ENCODE results near the gene RASSF5. TPM values are rescaled to one million over a fixed set of nuclear protein-coding genes. Genes with fewer than 3 reads are reported as not detected.

RASSF5 gene
- total RNA-seq, 4 donors from 2014 or later: 0.77 to 5.3 (median 3.2) TPM

DNA sequence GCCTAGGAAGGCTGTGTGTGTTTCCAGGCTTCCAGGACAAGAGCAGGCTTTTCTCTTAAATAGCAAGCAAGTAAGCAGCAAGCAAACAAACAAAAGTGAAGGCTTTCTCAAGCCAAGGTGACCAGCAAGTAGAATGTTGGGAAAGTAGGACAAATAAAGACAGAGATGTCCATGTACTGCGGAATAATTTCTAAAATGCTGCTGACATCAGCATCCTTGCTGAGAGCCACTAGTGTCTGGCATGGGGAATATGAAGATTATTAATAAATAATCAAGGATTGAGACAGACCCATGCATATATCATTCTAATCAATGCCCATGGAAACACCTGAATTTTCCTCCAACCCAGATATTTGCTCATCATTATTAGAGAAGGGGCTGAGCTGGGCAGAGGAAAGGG is 121.6 kb downstream of the RASSF5 start:
- Histone ChIP-seq H3K36me3 (no peaks in the 10 kb centered on the region), H3K4me1 (no peaks in the 10 kb centered on the region)
- intact Hi-C loops (cut with DNase I; ENCODE audit: low total_unique reads): loop anchor here (10.0 kb wide), 1 partner anchor 96 kb away; no protein-coding TSS in a partner anchor

DNA sequence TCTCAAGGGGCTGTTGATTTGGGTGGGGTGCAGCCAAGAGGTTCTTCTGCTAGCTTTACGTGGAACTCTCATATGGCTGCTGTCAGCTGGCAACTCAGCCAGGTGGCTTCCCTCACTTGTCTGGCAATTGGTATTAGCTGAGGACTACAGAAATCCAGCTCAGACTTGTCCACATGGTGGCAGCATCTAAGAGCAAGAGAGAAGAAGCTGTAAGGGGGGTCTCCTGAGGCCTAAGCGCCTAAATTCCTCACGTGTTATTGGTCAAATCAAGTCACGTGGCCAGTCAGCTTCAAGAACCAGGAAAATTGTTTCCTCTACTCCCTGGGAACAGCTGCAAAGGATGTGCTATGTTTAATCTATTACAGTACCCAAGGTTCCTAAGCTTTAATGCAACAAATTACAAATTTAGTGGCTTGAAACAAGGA is 123.8 kb downstream of the RASSF5 start:
- intact Hi-C loops (cut with DNase I; ENCODE audit: low total_unique reads): no loop called here
- DNase-seq: peak; percentile 76 to 91

More for the DNA sequence above, 121.6 kb downstream of the RASSF5 start:
- Histone ChIP-seq H3K9me3 (no peaks in the 10 kb centered on the region), H3K27ac (no peak overlapping the region), H3K27me3 (no peaks in the 10 kb centered on the region), H3K4me3 (no peak overlapping the region)
- DNase-seq: no peak
- TF ChIP-seq, protein P1, sequence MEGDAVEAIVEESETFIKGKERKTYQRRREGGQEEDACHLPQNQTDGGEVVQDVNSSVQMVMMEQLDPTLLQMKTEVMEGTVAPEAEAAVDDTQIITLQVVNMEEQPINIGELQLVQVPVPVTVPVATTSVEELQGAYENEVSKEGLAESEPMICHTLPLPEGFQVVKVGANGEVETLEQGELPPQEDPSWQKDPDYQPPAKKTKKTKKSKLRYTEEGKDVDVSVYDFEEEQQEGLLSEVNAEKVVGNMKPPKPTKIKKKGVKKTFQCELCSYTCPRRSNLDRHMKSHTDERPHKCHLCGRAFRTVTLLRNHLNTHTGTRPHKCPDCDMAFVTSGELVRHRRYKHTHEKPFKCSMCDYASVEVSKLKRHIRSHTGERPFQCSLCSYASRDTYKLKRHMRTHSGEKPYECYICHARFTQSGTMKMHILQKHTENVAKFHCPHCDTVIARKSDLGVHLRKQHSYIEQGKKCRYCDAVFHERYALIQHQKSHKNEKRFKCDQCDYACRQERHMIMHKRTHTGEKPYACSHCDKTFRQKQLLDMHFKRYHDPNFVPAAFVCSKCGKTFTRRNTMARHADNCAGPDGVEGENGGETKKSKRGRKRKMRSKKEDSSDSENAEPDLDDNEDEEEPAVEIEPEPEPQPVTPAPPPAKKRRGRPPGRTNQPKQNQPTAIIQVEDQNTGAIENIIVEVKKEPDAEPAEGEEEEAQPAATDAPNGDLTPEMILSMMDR (IDR thresholded peaks at IDR 0.05): no peak

DNA sequence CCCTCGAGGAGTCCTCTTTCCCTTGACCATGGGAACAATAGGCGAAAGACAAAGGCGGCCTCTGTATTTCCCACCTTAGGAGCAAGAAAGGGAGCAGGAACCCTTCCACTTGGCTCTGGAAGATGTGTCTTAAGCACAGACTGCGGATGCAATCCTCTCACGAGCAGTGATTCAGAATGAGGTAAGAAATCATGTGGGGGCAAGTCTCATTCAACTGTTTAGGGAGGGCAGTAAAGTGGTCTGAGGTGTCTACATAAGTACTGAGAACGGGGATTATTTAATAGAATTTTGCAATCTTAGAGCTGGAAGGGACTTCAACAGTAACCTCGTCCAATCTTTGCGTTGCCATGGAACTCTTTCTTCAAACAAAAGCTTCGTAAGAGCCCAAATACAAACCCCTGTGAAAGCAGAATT is 126.4 kb downstream of the RASSF5 start:
- Histone ChIP-seq H3K4me3 (no peak overlapping the region), H3K27ac (peak overlapping the region; percentile 82 to 89), H3K9me3 (no peaks in the 10 kb centered on the region), H3K27me3 (no peaks in the 10 kb centered on the region), H3K36me3 (no peaks in the 10 kb centered on the region), H3K4me1 (peaks cover 0 to 7% of the 10 kb centered on the region in 2 donors)
- DNase-seq: peak; percentile 64 to 83
- intact Hi-C loops (cut with DNase I; ENCODE audit: low total_unique reads): no loop called here
- TF ChIP-seq, protein P1 (IDR thresholded peaks at IDR 0.05): no peak
- peak in 1 of 2 donors; percentile 29 for TF ChIP-seq POLR2A (IDR thresholded peaks at IDR 0.05)

More for the DNA sequence above, 123.8 kb downstream of the RASSF5 start:
- Histone ChIP-seq H3K4me3 (no peak overlapping the region), H3K27me3 (no peaks in the 10 kb centered on the region), H3K4me1 (peaks cover 0 to 7% of the 10 kb centered on the region in 2 donors), H3K36me3 (no peaks in the 10 kb centered on the region), H3K9me3 (no peaks in the 10 kb centered on the region), H3K27ac (peak overlapping the region; percentile 3 to 89)
- TF ChIP-seq POLR2A (IDR thresholded peaks at IDR 0.05): no peak
- TF ChIP-seq, protein P1 (IDR thresholded peaks at IDR 0.05): peak; percentile 50 to 65 (median 62)

DNA sequence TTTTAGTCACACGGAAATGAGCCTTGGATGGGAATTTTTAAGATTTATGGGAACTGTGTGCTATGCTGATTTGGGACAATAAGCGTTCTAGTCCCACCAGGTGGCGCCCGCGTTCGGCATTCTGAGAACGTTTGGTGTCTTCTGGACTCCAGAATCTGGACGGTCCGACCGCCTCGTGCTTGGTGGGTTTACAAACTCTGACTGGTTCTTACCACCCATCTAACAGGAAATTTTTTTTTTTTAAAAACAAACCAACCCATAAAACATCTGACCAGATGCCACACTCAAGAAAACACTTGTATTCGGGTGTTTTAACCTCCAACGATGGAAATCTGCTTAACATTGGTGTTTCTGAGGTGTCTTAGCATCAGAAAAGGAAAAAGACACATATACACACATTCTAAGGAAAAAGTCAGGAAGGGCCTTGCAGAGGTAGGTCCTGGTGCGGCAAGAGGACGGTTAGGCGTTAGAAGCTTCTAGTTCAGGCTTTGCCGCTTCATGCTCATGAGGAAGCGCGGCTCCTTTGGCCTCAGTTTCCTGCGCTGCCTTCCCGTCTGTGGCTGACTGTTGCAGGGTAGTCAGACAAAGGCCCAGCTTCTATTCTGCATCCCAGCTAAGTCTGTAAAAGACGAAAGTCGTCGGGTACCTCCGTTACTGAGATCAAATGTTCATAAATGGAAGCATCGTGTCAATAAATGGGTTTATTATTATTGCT is 127.2 kb downstream of the RASSF5 start:
- TF ChIP-seq, protein P1 (IDR thresholded peaks at IDR 0.05): peak; percentile 78 to 85 (median 84)
- TF ChIP-seq POLR2A (IDR thresholded peaks at IDR 0.05): no peak
- H3K4me3 ChIP-seq: peak overlapping the region; percentile 64 to 91
- DNase-seq: peak; percentile 94 to 98
- H3K4me1 ChIP-seq: peaks cover 0 to 7% of the 10 kb centered on the region in 2 donors
- intact Hi-C loops (cut with DNase I; ENCODE audit: low total_unique reads): no loop called here
- peak overlapping the region; percentile 82 to 89 for H3K27ac ChIP-seq
- H3K9me3 ChIP-seq: no peaks in the 10 kb centered on the region
- no peaks in the 10 kb centered on the region for H3K27me3 ChIP-seq
- H3K36me3 ChIP-seq: no peaks in the 10 kb centered on the region

All from uterus (tissue), 4 donors.